Esophagus squamous epithelium (tissue), 4 donors: ENCODE results near the gene HERC2.

Experiments used
- POLR2A ChIP-seq, 4 donors: fragments of 450-650 bp; IDR thresholded peaks; one replicate each; pipeline ENCODE4 v1.6.1; 2017; ENCODE audit warnings: antibody characterized with exemption in 4 of 4, mild to moderate bottlenecking in 4 of 4, moderate library complexity in 3 of 4
- TF ChIP-seq, protein P1 (sequence below), 6 experiments: fragments of 450-650 bp in 4 of 6; fragments of 200-600 bp in 2 of 6; sonication (generic) in 2 of 6; IDR thresholded peaks; one replicate each; pipeline ENCODE4 v1.5.1; 2016 to 2019; ENCODE audit warnings: antibody characterized with exemption in 6 of 6, mild to moderate bottlenecking in 4 of 6, moderate library complexity in 4 of 6

- TF ChIP-seq, protein P1, sequence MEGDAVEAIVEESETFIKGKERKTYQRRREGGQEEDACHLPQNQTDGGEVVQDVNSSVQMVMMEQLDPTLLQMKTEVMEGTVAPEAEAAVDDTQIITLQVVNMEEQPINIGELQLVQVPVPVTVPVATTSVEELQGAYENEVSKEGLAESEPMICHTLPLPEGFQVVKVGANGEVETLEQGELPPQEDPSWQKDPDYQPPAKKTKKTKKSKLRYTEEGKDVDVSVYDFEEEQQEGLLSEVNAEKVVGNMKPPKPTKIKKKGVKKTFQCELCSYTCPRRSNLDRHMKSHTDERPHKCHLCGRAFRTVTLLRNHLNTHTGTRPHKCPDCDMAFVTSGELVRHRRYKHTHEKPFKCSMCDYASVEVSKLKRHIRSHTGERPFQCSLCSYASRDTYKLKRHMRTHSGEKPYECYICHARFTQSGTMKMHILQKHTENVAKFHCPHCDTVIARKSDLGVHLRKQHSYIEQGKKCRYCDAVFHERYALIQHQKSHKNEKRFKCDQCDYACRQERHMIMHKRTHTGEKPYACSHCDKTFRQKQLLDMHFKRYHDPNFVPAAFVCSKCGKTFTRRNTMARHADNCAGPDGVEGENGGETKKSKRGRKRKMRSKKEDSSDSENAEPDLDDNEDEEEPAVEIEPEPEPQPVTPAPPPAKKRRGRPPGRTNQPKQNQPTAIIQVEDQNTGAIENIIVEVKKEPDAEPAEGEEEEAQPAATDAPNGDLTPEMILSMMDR (IDR thresholded peaks at IDR 0.05): no peak
- no peak for TF ChIP-seq POLR2A (IDR thresholded peaks at IDR 0.05)
These were observed 225.1 kb downstream of the HERC2 start for GRCh38 chr15:28096670-28097431.
